WTC11 (cell line): ENCODE data around the gene ERAS. TPM values are rescaled to one million over a fixed set of nuclear protein-coding genes. Genes with fewer than 3 reads are reported as not detected.

Source experiments
- ATAC-seq: fragments of 200-7000 bp; cut with Tn5 transposase; 2 replicates; pipeline ENCODE4 v1.10.0; 2021; ENCODE audit warnings: mild to moderate bottlenecking, moderate library complexity
- CTCF ChIA-PET: fragments of 300-600 bp; sonication (Branson Sonifier 250); formaldehyde crosslinking; loops from one replicate; lab custom pipeline; 2021; ENCODE audit warnings: antibody characterized with exemption; lab: Charles Lee
- POLR2A ChIA-PET: fragments of 350-600 bp; sonication (Branson Sonifier 250); formaldehyde crosslinking; loops from one replicate; lab custom pipeline; 2021; ENCODE audit warnings: antibody characterized with exemption; lab: Charles Lee
- DNase-seq: peaks from one replicate; pipeline ENCODE4 v3.0.0; 2021; ENCODE audit warnings: low spot score
- H3K27ac Mint-ChIP-seq: 2 replicates; pipeline ENCODE4 v1.8.0; 2021; ENCODE audit warnings: mixed read lengths
- H3K27me3 Mint-ChIP-seq: 2 replicates; pipeline ENCODE4 v1.8.0; 2021; ENCODE audit warnings: low read depth, mild to moderate bottlenecking, moderate library complexity, mixed read lengths
- H3K36me3 Mint-ChIP-seq: 2 replicates; pipeline ENCODE4 v1.8.0; 2021; ENCODE audit warnings: mixed read lengths
- H3K4me1 Mint-ChIP-seq: 2 replicates; pipeline ENCODE4 v1.8.0; 2022; ENCODE audit warnings: mixed read lengths
- H3K4me3 Mint-ChIP-seq: 2 replicates; pipeline ENCODE4 v1.8.0; 2021; ENCODE audit warnings: mild to moderate bottlenecking, moderate library complexity, mixed read lengths
- H3K9me3 Mint-ChIP-seq: 2 replicates; pipeline ENCODE4 v1.8.0; 2021; ENCODE audit warnings: mixed read lengths
- ARID4B ChIP-seq: sonication (generic); formaldehyde crosslinking; IDR thresholded peaks from 2 replicates; pipeline ENCODE4 v1.8.0; 2023; ENCODE audit warnings: missing genetic modification reagents, mild to moderate bottlenecking, borderline replicate concordance
- FOXJ3 ChIP-seq: sonication (generic); formaldehyde crosslinking; IDR thresholded peaks from 2 replicates; pipeline ENCODE4 v1.9.0; 2021; ENCODE audit warnings: missing genetic modification reagents, mild to moderate bottlenecking, borderline replicate concordance
- FOXP1 ChIP-seq: sonication (generic); formaldehyde crosslinking; IDR thresholded peaks from 2 replicates; pipeline ENCODE4 v1.8.0; 2022; ENCODE audit warnings: missing genetic modification reagents, mild to moderate bottlenecking, moderate library complexity, borderline replicate concordance
- HMGA2 ChIP-seq: fragments of 250-450 bp; sonication (Bioruptor Pico); IDR thresholded peaks from 2 replicates; pipeline ENCODE4 v1.4.0; 2021; ENCODE audit warnings: mild to moderate bottlenecking, moderate library complexity
- IRF1 ChIP-seq: sonication (generic); formaldehyde crosslinking; IDR thresholded peaks from 2 replicates; pipeline ENCODE4 v1.8.0; 2023; ENCODE audit warnings: missing genetic modification reagents
- KAT7 ChIP-seq: sonication (generic); formaldehyde crosslinking; IDR thresholded peaks from 2 replicates; pipeline ENCODE4 v1.8.1; 2023; ENCODE audit warnings: missing genetic modification reagents, mild to moderate bottlenecking, borderline replicate concordance
- NFATC4 ChIP-seq: fragments of 250-450 bp; sonication (Bioruptor Pico); IDR thresholded peaks from 2 replicates; pipeline ENCODE4 v1.9.0; 2021; ENCODE audit warnings: mild to moderate bottlenecking
- USF1 ChIP-seq: sonication (generic); formaldehyde crosslinking; IDR thresholded peaks from 2 replicates; pipeline ENCODE4 v1.8.0; 2022; ENCODE audit warnings: mild to moderate bottlenecking, missing genetic modification reagents
- ZBTB43 ChIP-seq: sonication (generic); formaldehyde crosslinking; IDR thresholded peaks from 2 replicates; pipeline ENCODE4 v1.8.1; 2023; ENCODE audit warnings: mild to moderate bottlenecking, missing genetic modification reagents
- ZNF138 ChIP-seq: sonication (generic); formaldehyde crosslinking; conservative IDR thresholded peaks from 2 replicates; pipeline ENCODE4 v1.8.1; 2022; ENCODE audit warnings: mild to moderate bottlenecking, moderate library complexity, missing genetic modification reagents
- ZNF423 ChIP-seq: fragments of 250-450 bp; sonication (Bioruptor Pico); IDR thresholded peaks from 2 replicates; pipeline ENCODE4 v2.1.2; 2022; ENCODE audit warnings: mild to moderate bottlenecking, moderate library complexity
- ZNF512 ChIP-seq: sonication (generic); formaldehyde crosslinking; IDR thresholded peaks from 2 replicates; pipeline ENCODE4 v1.8.1; 2022; ENCODE audit warnings: missing genetic modification reagents, borderline replicate concordance
- total RNA-seq: library from RNA; stranded (reverse); gene quantifications from 3 replicates; pipeline ENCODE4 v1.2.3, GENCODE V29; 2021
- TF ChIP-seq, protein P1 (sequence below): sonication (generic); formaldehyde crosslinking; IDR thresholded peaks from 2 replicates; pipeline ENCODE4 v1.8.1; 2022; ENCODE audit warnings: low read depth, mild to moderate bottlenecking, moderate library complexity, missing genetic modification reagents, borderline replicate concordance
- TF ChIP-seq, protein P2 (sequence below): fragments of 250-450 bp; sonication (Bioruptor Pico); IDR thresholded peaks from 2 replicates; pipeline ENCODE4 v1.9.0; 2021; ENCODE audit warnings: mild to moderate bottlenecking
- TF ChIP-seq, protein P3 (sequence below): sonication (generic); formaldehyde crosslinking; IDR thresholded peaks from 2 replicates; pipeline ENCODE4 v1.8.1; 2022; ENCODE audit warnings: mild to moderate bottlenecking, moderate library complexity, missing genetic modification reagents

ERAS gene
- total RNA-seq, 1 experiment from 2014 or later = not detected

DNA sequence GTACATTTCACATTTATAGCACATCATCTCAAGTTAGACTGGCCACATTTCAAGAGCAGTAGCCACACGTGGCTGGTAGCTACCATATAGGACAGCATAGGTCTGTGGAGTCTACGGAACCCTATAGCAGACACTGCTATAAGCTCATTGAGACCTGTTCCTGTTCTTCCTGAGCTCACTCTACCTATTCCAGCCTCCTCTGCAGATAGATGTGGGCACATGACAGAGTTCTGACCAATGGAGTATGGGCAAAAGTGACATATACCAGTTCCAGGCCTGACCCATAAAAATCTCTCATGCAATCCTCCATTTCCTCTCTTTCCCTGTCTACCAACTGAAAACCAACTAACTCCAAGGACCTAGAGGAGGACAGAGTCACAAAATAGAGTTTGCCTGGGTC, 28.0 kb upstream of the ERAS start (continued):
- TF ChIP-seq USF1 (CRISPR knock-in tag) (no peak), ZNF138 (CRISPR knock-in tag) (no peak), KAT7 (CRISPR knock-in tag) (no peak), ZNF512 (CRISPR knock-in tag) (no peak), ZNF423 (CRISPR knock-in tag) (no peak), ARID4B (CRISPR knock-in tag) (no peak)

DNA sequence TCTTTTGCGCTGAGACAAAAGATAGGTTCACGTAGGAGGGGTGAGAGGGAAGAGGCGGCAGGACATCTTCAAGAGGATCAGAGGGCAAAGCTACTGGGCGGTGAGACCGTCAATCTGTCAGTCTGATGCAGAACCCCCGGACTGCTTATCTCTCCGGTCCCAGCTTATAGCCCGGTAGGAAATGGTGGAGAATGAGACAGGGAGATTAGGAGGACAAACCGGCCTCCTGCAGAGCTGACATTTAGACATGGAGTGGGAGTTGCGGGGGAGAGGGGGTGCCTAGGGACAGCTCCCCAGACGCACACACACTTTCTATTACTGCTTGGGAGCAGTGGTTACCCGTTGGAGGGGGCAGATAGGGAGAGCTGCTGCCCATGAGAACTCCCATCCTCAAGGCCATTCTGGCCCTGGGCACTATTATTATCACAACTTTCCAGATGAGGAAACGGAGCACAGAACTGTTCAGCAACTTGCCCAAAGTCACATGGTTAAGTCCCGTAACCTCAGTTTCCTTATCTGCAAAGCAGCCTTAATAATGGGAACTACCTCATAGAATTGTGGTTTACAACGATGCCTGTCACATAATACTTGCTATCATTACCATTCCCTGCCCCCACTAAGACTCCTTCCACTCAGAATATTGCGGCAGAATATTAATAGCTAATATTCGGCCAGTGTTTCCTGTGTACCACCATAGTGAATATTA, 25.6 kb upstream of the ERAS start:
- POLR2A ChIA-PET = interaction anchor here (0.9 kb wide), 3 partner anchors 97 to 137 kb away, joined by 4 to 5 read pairs (median 5); partner anchors contain the start of genes PQBP1, SLC35A2 and TIMM17B
- no peak for ATAC-seq
- H3K36me3 Mint-ChIP-seq = peaks cover 8% of the 10 kb centered on the region
- TF ChIP-seq FOXJ3 (CRISPR knock-in tag) (no peak), NFATC4 (no peak)
- H3K9me3 Mint-ChIP-seq = no peaks in the 10 kb centered on the region
- peaks cover 3% of the 10 kb centered on the region for H3K27me3 Mint-ChIP-seq
- CTCF ChIA-PET = interaction anchor here (0.5 to 1.0 kb wide), 4 partner anchors 54 to 259 kb away, joined by 3 to 5 read pairs (median 4); partner anchors contain the start of genes SLC35A2 and SUV39H1
- H3K27ac Mint-ChIP-seq = peak overlapping the region; percentile 99
- H3K4me1 Mint-ChIP-seq = peaks cover 6% of the 10 kb centered on the region
- DNase-seq = no peak
- peak overlapping the region; percentile 92 for H3K4me3 Mint-ChIP-seq

DNA sequence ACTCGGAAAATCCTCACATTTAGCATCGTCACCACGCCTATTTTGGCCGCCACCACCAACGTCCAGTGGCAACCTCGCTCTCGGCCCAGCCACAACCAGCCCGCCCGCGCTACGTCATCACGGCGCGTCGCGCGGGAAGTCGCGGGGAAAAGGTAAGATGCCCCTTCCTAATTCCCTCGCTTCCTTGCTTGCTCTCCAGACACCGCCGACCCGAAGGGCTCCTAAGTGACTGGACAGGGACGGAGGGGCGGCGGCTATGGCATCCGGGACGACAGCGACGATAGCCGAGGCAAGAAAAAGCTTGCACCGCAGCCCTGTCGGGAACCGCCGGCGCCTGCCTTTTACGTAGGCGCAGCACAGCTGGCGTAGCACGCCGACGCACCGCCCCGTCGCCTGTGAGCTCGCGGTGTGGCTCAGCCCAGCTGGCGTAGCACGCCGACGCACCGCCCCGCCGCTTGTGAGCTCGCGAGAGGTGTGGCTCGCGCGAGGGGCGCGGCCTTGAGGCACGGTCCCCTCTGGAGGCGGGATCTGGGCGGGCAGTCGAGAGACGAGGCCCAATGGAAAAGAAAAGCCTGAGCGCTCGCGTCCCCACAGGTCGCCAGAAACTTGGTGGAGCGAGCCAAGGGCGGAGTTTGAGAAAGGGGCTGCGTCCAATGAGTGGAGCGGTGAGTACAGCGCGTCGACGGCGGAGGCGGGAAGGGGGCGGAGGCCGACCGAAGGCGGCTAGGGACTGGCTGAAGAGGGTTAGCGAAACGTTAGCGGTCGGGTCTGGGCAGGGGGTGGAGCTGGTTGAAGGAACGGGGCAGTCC, 24.8 kb upstream of the ERAS start, which contains the start of gene HDAC6:
Gene HDAC6 (plus strand): TSS at position 788 of the 809 bp plus-strand sequence. CDS start 626 bp downstream, outside the sequence.
- H3K4me1 Mint-ChIP-seq = peaks cover 6% of the 10 kb centered on the region
- H3K4me3 Mint-ChIP-seq = peak within 1 kb of the TSS; percentile 92
- ATAC-seq (peak; percentile 90), DNase-seq (peak; percentile 95)
- POLR2A ChIA-PET = interaction anchor here (0.7 to 1.0 kb wide), 6 partner anchors 64 to 157 kb away, joined by 3 to 5 read pairs (median 4); partner anchors contain the start of genes PQBP1, SLC35A2 and TIMM17B
- peaks cover 8% of the 10 kb centered on the region for H3K36me3 Mint-ChIP-seq
- H3K27ac Mint-ChIP-seq = peak within 1 kb of the TSS; percentile 100
- H3K9me3 Mint-ChIP-seq = no peaks in the 10 kb centered on the region
- peaks cover 3% of the 10 kb centered on the region for H3K27me3 Mint-ChIP-seq
- CTCF ChIA-PET = interaction anchor here (0.6 to 1.1 kb wide), 7 partner anchors 8 to 170 kb away, joined by 3 to 5 read pairs (median 3); partner anchors contain the start of genes KCND1, SLC35A2 and SUV39H1
- TF ChIP-seq, protein P1, sequence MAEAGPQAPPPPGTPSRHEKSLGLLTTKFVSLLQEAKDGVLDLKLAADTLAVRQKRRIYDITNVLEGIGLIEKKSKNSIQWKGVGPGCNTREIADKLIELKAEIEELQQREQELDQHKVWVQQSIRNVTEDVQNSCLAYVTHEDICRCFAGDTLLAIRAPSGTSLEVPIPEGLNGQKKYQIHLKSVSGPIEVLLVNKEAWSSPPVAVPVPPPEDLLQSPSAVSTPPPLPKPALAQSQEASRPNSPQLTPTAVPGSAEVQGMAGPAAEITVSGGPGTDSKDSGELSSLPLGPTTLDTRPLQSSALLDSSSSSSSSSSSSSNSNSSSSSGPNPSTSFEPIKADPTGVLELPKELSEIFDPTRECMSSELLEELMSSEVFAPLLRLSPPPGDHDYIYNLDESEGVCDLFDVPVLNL = no peak
- TF ChIP-seq IRF1 (CRISPR knock-in tag) (no peak), FOXP1 (CRISPR knock-in tag) (no peak), ZBTB43 (no peak), HMGA2 (CRISPR knock-in tag) (no peak)
- TF ChIP-seq, protein P2, sequence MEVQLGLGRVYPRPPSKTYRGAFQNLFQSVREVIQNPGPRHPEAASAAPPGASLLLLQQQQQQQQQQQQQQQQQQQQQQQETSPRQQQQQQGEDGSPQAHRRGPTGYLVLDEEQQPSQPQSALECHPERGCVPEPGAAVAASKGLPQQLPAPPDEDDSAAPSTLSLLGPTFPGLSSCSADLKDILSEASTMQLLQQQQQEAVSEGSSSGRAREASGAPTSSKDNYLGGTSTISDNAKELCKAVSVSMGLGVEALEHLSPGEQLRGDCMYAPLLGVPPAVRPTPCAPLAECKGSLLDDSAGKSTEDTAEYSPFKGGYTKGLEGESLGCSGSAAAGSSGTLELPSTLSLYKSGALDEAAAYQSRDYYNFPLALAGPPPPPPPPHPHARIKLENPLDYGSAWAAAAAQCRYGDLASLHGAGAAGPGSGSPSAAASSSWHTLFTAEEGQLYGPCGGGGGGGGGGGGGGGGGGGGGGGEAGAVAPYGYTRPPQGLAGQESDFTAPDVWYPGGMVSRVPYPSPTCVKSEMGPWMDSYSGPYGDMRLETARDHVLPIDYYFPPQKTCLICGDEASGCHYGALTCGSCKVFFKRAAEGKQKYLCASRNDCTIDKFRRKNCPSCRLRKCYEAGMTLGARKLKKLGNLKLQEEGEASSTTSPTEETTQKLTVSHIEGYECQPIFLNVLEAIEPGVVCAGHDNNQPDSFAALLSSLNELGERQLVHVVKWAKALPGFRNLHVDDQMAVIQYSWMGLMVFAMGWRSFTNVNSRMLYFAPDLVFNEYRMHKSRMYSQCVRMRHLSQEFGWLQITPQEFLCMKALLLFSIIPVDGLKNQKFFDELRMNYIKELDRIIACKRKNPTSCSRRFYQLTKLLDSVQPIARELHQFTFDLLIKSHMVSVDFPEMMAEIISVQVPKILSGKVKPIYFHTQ = no peak
- TF ChIP-seq, protein P3, sequence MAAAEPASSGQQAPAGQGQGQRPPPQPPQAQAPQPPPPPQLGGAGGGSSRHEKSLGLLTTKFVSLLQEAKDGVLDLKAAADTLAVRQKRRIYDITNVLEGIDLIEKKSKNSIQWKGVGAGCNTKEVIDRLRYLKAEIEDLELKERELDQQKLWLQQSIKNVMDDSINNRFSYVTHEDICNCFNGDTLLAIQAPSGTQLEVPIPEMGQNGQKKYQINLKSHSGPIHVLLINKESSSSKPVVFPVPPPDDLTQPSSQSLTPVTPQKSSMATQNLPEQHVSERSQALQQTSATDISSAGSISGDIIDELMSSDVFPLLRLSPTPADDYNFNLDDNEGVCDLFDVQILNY = no peak
